Measurements from ENCODE around the gene OGDH.

Gene OGDH

GRCh38 chr7:44643206-44643605, 36.8 kb downstream of the OGDH start:
- no peak for DNase-seq

- no peak for DNase-seq
Observed at GRCh38 chr7:44645254-44645653, 38.8 kb downstream of the OGDH start.

- no peak for DNase-seq
Observed at GRCh38 chr7:44645696-44646095, 39.3 kb downstream of the OGDH start.

- DNase-seq = no peak
Observed at GRCh38 chr7:44646176-44646920, 39.9 kb downstream of the OGDH start.

- DNase-seq = no peak
Observed at GRCh38 chr7:44646921-44647636, 40.7 kb downstream of the OGDH start.

GRCh38 chr7:44647981-44648714, 41.7 kb downstream of the OGDH start:
- no peak for DNase-seq

- no peak for DNase-seq
Observed at GRCh38 chr7:44650242-44650641, 43.8 kb downstream of the OGDH start.

GRCh38 chr7:44650772-44651171, 44.3 kb downstream of the OGDH start:
- no peak for DNase-seq

- DNase-seq = no peak
Observed at GRCh38 chr7:44652535-44652934, 46.1 kb downstream of the OGDH start.

GRCh38 chr7:44654255-44654796, 47.9 kb downstream of the OGDH start:
- DNase-seq = no peak

GRCh38 chr7:44655341-44655740, 48.9 kb downstream of the OGDH start:
- no peak for DNase-seq

GRCh38 chr7:44658979-44659378, 52.6 kb downstream of the OGDH start:
- DNase-seq = no peak

GRCh38 chr7:44661233-44661632, 54.8 kb downstream of the OGDH start:
- no peak for DNase-seq

GRCh38 chr7:44664780-44665461, 58.5 kb downstream of the OGDH start:
- no peak for DNase-seq

GRCh38 chr7:44665531-44666213, 59.2 kb downstream of the OGDH start:
- DNase-seq = no peak

- DNase-seq = no peak
Observed at GRCh38 chr7:44666566-44666965, 60.1 kb downstream of the OGDH start.

GRCh38 chr7:44667190-44667589, 60.8 kb downstream of the OGDH start:
- DNase-seq = no peak

GRCh38 chr7:44671069-44671468, 64.6 kb downstream of the OGDH start:
- DNase-seq = no peak

- DNase-seq = no peak
Observed at GRCh38 chr7:44673324-44673723, 66.9 kb downstream of the OGDH start.

- DNase-seq = no peak
Observed at GRCh38 chr7:44673771-44674170, 67.3 kb downstream of the OGDH start.

GRCh38 chr7:44674381-44674780, 68.0 kb downstream of the OGDH start:
- DNase-seq = no peak

- DNase-seq = no peak
Observed at GRCh38 chr7:44676776-44677175, 70.3 kb downstream of the OGDH start.
